Muscle of arm (tissue), 12 donors: ENCODE data around the gene HSPA12B. TPM values are rescaled to one million over a fixed set of nuclear protein-coding genes. Genes with fewer than 3 reads are reported as not detected.

Experiments
- DNase-seq: peaks from one replicate; pipeline ENCODE4 v3.0.0-alpha.2; 2013
- polyA plus RNA-seq, 12 donors: library from polyadenylated mRNA; unstranded; fragments of 120-200 nt; gene quantifications; one replicate each; pipeline ENCODE4 v1.2.1, GENCODE V29; 2013; ENCODE audit not compliant: insufficient read length in 12 of 12

The HSPA12B gene
- polyA plus RNA-seq, 12 donors = 16.1 to 32.6 (median 21.5) TPM; not detected in 1

GRCh38 chr20:3801299-3801698 is 68.8 kb downstream of the HSPA12B start:
- no peak for DNase-seq

GRCh38 chr20:3801846-3802245 is 69.4 kb downstream of the HSPA12B start:
- DNase-seq = no peak

Other genes starting within 250 kb of the HSPA12B start
- gene GFRA4, start 69.3 kb upstream of the HSPA12B start, polyA plus RNA-seq = not detected
- gene ADAM33, start 50.7 kb upstream of the HSPA12B start, polyA plus RNA-seq = 10 to 100 TPM in 11 of 12 donors, not detected in 1; 34.7 to 99.4 (median 59.6) TPM
- 1 to 10 TPM in 11 of 12 donors, not detected in 1; 2.9 to 5.6 (median 4.0) TPM for gene SIGLEC1, start 20.1 kb upstream of the HSPA12B start, polyA plus RNA-seq
- gene ADISSP, start 35.1 kb downstream of the HSPA12B start, polyA plus RNA-seq = 10 to 100 TPM in 11 of 12 donors, not detected in 1; 10.7 to 23.2 (median 18.9) TPM
- under 1 TPM in 3 of 12 donors, not detected in 9; 0.09 to 0.11 (median 0.11) TPM for gene SPEF1, start 48.8 kb downstream of the HSPA12B start, polyA plus RNA-seq
- gene CENPB, start 54.1 kb downstream of the HSPA12B start, polyA plus RNA-seq = 10 to 100 TPM in 11 of 12 donors, not detected in 1; 29.6 to 59.9 (median 39.1) TPM
- gene CDC25B, start 63.6 kb downstream of the HSPA12B start, polyA plus RNA-seq = 100 to 1,000 TPM in 1 of 12 donors, 10 to 100 TPM in 10, not detected in 1; 46.2 to 105 (median 85.4) TPM
- gene AP5S1, start 87.9 kb downstream of the HSPA12B start, polyA plus RNA-seq = 10 to 100 TPM in 2 of 12 donors, 1 to 10 TPM in 9, not detected in 1; 6.7 to 16.2 (median 8.4) TPM
- gene MAVS, start 114.1 kb downstream of the HSPA12B start, polyA plus RNA-seq = 10 to 100 TPM; 19.5 to 82.5 (median 23.5) TPM
- 10 to 100 TPM in 10 of 12 donors, 1 to 10 TPM in 1, not detected in 1; 9.5 to 33.9 (median 29.2) TPM for gene PANK2, start 156.7 kb downstream of the HSPA12B start, polyA plus RNA-seq